ENCODE data around the gene COX14.
"Not testable (repeated sequence)": the region's sequence is repeated elsewhere in the genome, so short reads cannot be mapped to it uniquely, and the experiment has no call there.

The COX14 gene

GRCh38 chr12:50110762-50111351 is 1.2 kb upstream of the COX14 start:
- no peak for DNase-seq

GRCh38 chr12:50111395-50111692 is 692 bp upstream of the COX14 start:
- DNase-seq, result no peak

GRCh38 chr12:50112456-50113218 is 601 bp downstream of the COX14 start:
- DNase-seq, result no peak

- DNase-seq, result no peak
Observed at GRCh38 chr12:50117057-50117622, 5.1 kb downstream of the COX14 start.

GRCh38 chr12:50119387-50119786 is 7.4 kb downstream of the COX14 start:
- no peak for DNase-seq

GRCh38 chr12:50120521-50120920 is 8.5 kb downstream of the COX14 start:
- DNase-seq, result no peak

GRCh38 chr12:50120953-50121352 is 8.9 kb downstream of the COX14 start:
- DNase-seq, result no peak

GRCh38 chr12:50121641-50122040 is 9.6 kb downstream of the COX14 start:
- no peak for DNase-seq

- no peak for DNase-seq
Observed at GRCh38 chr12:50123203-50123602, 11.2 kb downstream of the COX14 start.

- no peak for DNase-seq
Observed at GRCh38 chr12:50127546-50127945, 15.5 kb downstream of the COX14 start.

- DNase-seq, result no peak
Observed at GRCh38 chr12:50129290-50129689, 17.3 kb downstream of the COX14 start.

- peak; percentile 44 for DNase-seq
Observed at GRCh38 chr12:50132505-50133135, 20.6 kb downstream of the COX14 start.

GRCh38 chr12:50142993-50143392 is 31.0 kb downstream of the COX14 start:
- no peak for DNase-seq

- no peak for DNase-seq
Observed at GRCh38 chr12:50145439-50145838, 33.4 kb downstream of the COX14 start.

- DNase-seq, result no peak
Observed at GRCh38 chr12:50147281-50147680, 35.2 kb downstream of the COX14 start.

- DNase-seq, result not testable (repeated sequence)
Observed at GRCh38 chr12:50148011-50148410, 36.0 kb downstream of the COX14 start.

- no peak for DNase-seq
Observed at GRCh38 chr12:50149311-50149710, 37.3 kb downstream of the COX14 start.

- DNase-seq, result no peak
Observed at GRCh38 chr12:50151047-50151687, 39.1 kb downstream of the COX14 start.

- DNase-seq, result not testable (repeated sequence)
Observed at GRCh38 chr12:50154947-50155346, 42.9 kb downstream of the COX14 start.

- DNase-seq, result no peak
Observed at GRCh38 chr12:50156641-50157040, 44.6 kb downstream of the COX14 start.

GRCh38 chr12:50157259-50157658 is 45.2 kb downstream of the COX14 start:
- no peak for DNase-seq

- DNase-seq, result no peak
Observed at GRCh38 chr12:50160643-50161042, 48.6 kb downstream of the COX14 start.

- no peak for DNase-seq
Observed at GRCh38 chr12:50162230-50162629, 50.2 kb downstream of the COX14 start.

- no peak for DNase-seq
Observed at GRCh38 chr12:50164963-50165362, 52.9 kb downstream of the COX14 start.
